ENCODE results near the gene SLC43A2. TPM values are rescaled to one million over a fixed set of nuclear protein-coding genes. Genes with fewer than 3 reads are reported as not detected.
"Not testable (repeated sequence)": the region's sequence is repeated elsewhere in the genome, so short reads cannot be mapped to it uniquely, and the experiment has no call there.

The SLC43A2 gene
- polyA plus RNA-seq, 1 of the 3 experiments (the other 2 are of a cell fraction) = 9.8 TPM

DNA sequence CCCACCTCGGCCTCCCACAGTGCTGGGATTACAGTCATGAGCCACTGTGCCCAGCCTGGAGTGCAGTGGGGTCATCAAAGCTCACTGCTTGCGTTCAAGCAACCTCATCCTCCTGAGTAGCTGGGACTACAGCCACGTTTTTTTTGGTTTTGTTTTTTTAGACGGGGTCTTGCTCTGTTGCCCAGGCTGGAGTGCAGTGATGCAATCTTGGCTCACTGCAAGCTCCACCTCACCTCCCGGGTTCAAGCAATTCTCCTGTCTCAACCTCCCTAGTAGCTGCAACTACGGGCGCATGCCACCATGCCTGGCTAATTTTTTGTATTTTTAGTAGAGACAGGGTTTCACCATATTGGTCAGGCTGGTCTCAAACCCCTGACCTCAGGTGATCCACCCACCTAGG is 24.2 kb upstream of the SLC43A2 start:
- H3K27me3 ChIP-seq (ENCODE audit: insufficient read depth); H4K20me1 ChIP-seq (ENCODE audit: insufficient read depth); H3K79me2 ChIP-seq (ENCODE audit: insufficient read depth); H3K9me2 ChIP-seq; H3K4me3 ChIP-seq (ENCODE audit: low read depth in 2 of 2, low read length in 1 of 2); H2AFZ ChIP-seq (ENCODE audit: low read depth); H3K4me2 ChIP-seq; H3K9ac ChIP-seq; DNase-seq; H3K27ac ChIP-seq (ENCODE audit: low read depth in 2 of 2, low read length in 1 of 2); H3K9me3 ChIP-seq; POLR2A ChIA-PET: not testable (repeated sequence)
- CTCF ChIA-PET = interaction anchor here (1.5 to 2.8 kb wide), 3 partner anchors 16 to 78 kb away, joined by 3 to 14 read pairs (median 7); no protein-coding TSS in a partner anchor
- Histone ChIP-seq H3F3A (replicated peaks; ENCODE audit: insufficient read depth) (peaks cover 45% of the 10 kb centered on the region), H3K4me1 (ENCODE audit: control insufficient read depth in 1 of 2, insufficient read depth in 2 of 2, low read depth in 1 of 2, low read length in 1 of 2) (peaks cover 0 to 16% of the 10 kb centered on the region in 2 experiments; a peak in 1 of 4 replicates), H3K36me3 (replicated peaks in 1 of 2; ENCODE audit: control insufficient read depth in 1 of 2, insufficient read depth in 2 of 2, low read length in 1 of 2) (peaks cover 58 to 69% of the 10 kb centered on the region in 2 experiments)
- 92% methylated on average over 7 of the region's 7 CpGs for WGBS (ENCODE audit: low lambda C conversion rate)

DNA sequence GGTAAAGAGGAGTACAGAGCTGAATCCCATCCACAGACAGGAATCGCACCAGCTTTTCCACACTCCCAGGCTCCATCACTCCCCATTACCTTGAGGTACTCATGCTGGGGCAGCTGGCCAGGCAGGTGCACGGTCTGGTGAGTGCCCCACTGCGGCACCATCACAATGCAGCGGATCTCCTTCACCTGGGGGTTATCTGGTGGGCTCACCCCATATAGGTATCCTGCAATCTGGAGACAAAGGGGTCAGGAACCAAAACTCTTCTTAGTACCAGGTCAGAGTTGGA is 22.9 kb upstream of the SLC43A2 start:
- no peaks in the 10 kb centered on the region for H3K27me3 ChIP-seq (ENCODE audit: insufficient read depth)
- H3K9me3 ChIP-seq = no peaks in the 10 kb centered on the region
- no peaks in the 10 kb centered on the region for H4K20me1 ChIP-seq (ENCODE audit: insufficient read depth)
- H3K27ac ChIP-seq (ENCODE audit: low read depth in 2 of 2, low read length in 1 of 2) = no peak overlapping the region
- H3F3A ChIP-seq (replicated peaks; ENCODE audit: insufficient read depth) = peaks cover 45% of the 10 kb centered on the region
- peaks cover 51 to 56% of the 10 kb centered on the region in 2 experiments for H3K36me3 ChIP-seq (replicated peaks in 1 of 2; ENCODE audit: control insufficient read depth in 1 of 2, insufficient read depth in 2 of 2, low read length in 1 of 2)
- CTCF ChIA-PET = interaction anchor here (1.2 to 6.8 kb wide), 5 partner anchors 11 to 78 kb away, joined by 4 to 65 read pairs (median 7); partner anchors contain the start of gene SLC43A2
- no peak overlapping the region for H3K9ac ChIP-seq
- H3K4me3 ChIP-seq (ENCODE audit: low read depth in 2 of 2, low read length in 1 of 2) = no peak overlapping the region
- DNase-seq = no peak
- H3K4me2 ChIP-seq = no peak overlapping the region
- WGBS (ENCODE audit: low lambda C conversion rate) = 98% methylated on average over 4 of the region's 4 CpGs
- H3K9me2 ChIP-seq = no peaks in the 10 kb centered on the region
- TF ChIP-seq RCOR1 (IDR thresholded peaks at IDR 0.05; ENCODE audit: low read length) (no peak), RFX5 (IDR thresholded peaks at IDR 0.05; ENCODE audit: low read length) (no peak), NFIC (IDR thresholded peaks at IDR 0.05; ENCODE audit: borderline replicate concordance) (no peak), TCF12 (IDR thresholded peaks at IDR 0.05) (no peak), YY1 (IDR thresholded peaks at IDR 0.05; ENCODE audit: low read depth) (no peak), JUND (IDR thresholded peaks at IDR 0.05) (no peak), MEF2A (IDR thresholded peaks at IDR 0.05; ENCODE audit: borderline replicate concordance, low read depth) (no peak), NRF1 (IDR thresholded peaks at IDR 0.05; ENCODE audit: low read depth, low read length) (no peak), TAF1 (IDR thresholded peaks at IDR 0.05; ENCODE audit: borderline replicate concordance, low read depth, low read length) (no peak), GABPA (IDR thresholded peaks at IDR 0.05; ENCODE audit: low read depth) (no peak), EP300 (IDR thresholded peaks at IDR 0.05; ENCODE audit: borderline replicate concordance in 1 of 2, low read depth in 1 of 2, low read length in 1 of 2) (no peak), FOXJ3 (CRISPR knock-in tag; IDR thresholded peaks at IDR 0.05) (no peak)
- TF ChIP-seq, protein P1, sequence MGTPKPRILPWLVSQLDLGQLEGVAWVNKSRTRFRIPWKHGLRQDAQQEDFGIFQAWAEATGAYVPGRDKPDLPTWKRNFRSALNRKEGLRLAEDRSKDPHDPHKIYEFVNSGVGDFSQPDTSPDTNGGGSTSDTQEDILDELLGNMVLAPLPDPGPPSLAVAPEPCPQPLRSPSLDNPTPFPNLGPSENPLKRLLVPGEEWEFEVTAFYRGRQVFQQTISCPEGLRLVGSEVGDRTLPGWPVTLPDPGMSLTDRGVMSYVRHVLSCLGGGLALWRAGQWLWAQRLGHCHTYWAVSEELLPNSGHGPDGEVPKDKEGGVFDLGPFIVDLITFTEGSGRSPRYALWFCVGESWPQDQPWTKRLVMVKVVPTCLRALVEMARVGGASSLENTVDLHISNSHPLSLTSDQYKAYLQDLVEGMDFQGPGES (IDR thresholded peaks at IDR 0.05; ENCODE audit: low read depth, low read length) = no peak
- TF ChIP-seq, protein P2, sequence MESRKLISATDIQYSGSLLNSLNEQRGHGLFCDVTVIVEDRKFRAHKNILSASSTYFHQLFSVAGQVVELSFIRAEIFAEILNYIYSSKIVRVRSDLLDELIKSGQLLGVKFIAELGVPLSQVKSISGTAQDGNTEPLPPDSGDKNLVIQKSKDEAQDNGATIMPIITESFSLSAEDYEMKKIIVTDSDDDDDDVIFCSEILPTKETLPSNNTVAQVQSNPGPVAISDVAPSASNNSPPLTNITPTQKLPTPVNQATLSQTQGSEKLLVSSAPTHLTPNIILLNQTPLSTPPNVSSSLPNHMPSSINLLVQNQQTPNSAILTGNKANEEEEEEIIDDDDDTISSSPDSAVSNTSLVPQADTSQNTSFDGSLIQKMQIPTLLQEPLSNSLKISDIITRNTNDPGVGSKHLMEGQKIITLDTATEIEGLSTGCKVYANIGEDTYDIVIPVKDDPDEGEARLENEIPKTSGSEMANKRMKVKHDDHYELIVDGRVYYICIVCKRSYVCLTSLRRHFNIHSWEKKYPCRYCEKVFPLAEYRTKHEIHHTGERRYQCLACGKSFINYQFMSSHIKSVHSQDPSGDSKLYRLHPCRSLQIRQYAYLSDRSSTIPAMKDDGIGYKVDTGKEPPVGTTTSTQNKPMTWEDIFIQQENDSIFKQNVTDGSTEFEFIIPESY (IDR thresholded peaks at IDR 0.05; ENCODE audit: borderline replicate concordance, low read depth) = no peak
- TF ChIP-seq, protein P3, sequence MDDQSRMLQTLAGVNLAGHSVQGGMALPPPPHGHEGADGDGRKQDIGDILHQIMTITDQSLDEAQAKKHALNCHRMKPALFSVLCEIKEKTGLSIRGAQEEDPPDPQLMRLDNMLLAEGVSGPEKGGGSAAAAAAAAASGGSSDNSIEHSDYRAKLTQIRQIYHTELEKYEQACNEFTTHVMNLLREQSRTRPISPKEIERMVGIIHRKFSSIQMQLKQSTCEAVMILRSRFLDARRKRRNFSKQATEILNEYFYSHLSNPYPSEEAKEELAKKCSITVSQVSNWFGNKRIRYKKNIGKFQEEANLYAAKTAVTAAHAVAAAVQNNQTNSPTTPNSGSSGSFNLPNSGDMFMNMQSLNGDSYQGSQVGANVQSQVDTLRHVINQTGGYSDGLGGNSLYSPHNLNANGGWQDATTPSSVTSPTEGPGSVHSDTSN (IDR thresholded peaks at IDR 0.05) = no peak
- TF ChIP-seq, protein P4, sequence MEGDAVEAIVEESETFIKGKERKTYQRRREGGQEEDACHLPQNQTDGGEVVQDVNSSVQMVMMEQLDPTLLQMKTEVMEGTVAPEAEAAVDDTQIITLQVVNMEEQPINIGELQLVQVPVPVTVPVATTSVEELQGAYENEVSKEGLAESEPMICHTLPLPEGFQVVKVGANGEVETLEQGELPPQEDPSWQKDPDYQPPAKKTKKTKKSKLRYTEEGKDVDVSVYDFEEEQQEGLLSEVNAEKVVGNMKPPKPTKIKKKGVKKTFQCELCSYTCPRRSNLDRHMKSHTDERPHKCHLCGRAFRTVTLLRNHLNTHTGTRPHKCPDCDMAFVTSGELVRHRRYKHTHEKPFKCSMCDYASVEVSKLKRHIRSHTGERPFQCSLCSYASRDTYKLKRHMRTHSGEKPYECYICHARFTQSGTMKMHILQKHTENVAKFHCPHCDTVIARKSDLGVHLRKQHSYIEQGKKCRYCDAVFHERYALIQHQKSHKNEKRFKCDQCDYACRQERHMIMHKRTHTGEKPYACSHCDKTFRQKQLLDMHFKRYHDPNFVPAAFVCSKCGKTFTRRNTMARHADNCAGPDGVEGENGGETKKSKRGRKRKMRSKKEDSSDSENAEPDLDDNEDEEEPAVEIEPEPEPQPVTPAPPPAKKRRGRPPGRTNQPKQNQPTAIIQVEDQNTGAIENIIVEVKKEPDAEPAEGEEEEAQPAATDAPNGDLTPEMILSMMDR (IDR thresholded peaks at IDR 0.05) = no peak
- TF ChIP-seq, protein P5, sequence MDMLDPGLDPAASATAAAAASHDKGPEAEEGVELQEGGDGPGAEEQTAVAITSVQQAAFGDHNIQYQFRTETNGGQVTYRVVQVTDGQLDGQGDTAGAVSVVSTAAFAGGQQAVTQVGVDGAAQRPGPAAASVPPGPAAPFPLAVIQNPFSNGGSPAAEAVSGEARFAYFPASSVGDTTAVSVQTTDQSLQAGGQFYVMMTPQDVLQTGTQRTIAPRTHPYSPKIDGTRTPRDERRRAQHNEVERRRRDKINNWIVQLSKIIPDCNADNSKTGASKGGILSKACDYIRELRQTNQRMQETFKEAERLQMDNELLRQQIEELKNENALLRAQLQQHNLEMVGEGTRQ (IDR thresholded peaks at IDR 0.05; ENCODE audit: borderline replicate concordance, low read depth, low read length) = no peak
- TF ChIP-seq, protein P6, sequence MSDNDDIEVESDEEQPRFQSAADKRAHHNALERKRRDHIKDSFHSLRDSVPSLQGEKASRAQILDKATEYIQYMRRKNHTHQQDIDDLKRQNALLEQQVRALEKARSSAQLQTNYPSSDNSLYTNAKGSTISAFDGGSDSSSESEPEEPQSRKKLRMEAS (IDR thresholded peaks at IDR 0.05; ENCODE audit: low read depth) = no peak
- peaks cover 0 to 16% of the 10 kb centered on the region in 2 experiments; a peak in 1 of 4 replicates for H3K4me1 ChIP-seq (ENCODE audit: control insufficient read depth in 1 of 2, insufficient read depth in 2 of 2, low read depth in 1 of 2, low read length in 1 of 2)
- H2AFZ ChIP-seq (ENCODE audit: low read depth) = no peak overlapping the region
- H3K79me2 ChIP-seq (ENCODE audit: insufficient read depth) = no peaks in the 10 kb centered on the region
- POLR2A ChIA-PET = interaction anchor here (1.1 kb wide), 1 partner anchor 17 kb away, joined by 3 read pairs; no protein-coding TSS in a partner anchor

All from SK-N-SH (cell line).